Chondrocyte (in vitro differentiated cells): ENCODE measurements around the gene SLC25A1. TPM values are rescaled to one million over a fixed set of nuclear protein-coding genes. Genes with fewer than 3 reads are reported as not detected.

ENCODE experiments used
- DNase-seq: peaks from one replicate; pipeline ENCODE4 v3.0.0; 2021; ENCODE audit warnings: mixed read lengths, low spot score
- H3K27ac Mint-ChIP-seq: one replicate; pipeline ENCODE4 v1.8.0; 2021; ENCODE audit warnings: mild to moderate bottlenecking, moderate library complexity, mixed read lengths; ENCODE audit not compliant: unreplicated experiment
- H3K27me3 Mint-ChIP-seq: 2 replicates; pipeline ENCODE4 v1.8.0; 2021; ENCODE audit warnings: low read depth, mixed read lengths
- H3K36me3 Mint-ChIP-seq: 2 replicates; pipeline ENCODE4 v1.8.0; 2021; ENCODE audit warnings: low read depth, mixed read lengths
- H3K4me1 Mint-ChIP-seq: 2 replicates; pipeline ENCODE4 v1.8.0; 2021; ENCODE audit warnings: low read depth, mild to moderate bottlenecking, mixed read lengths
- H3K4me3 Mint-ChIP-seq: one replicate; pipeline ENCODE4 v1.8.0; 2021; ENCODE audit warnings: mild to moderate bottlenecking, moderate library complexity, mixed read lengths; ENCODE audit not compliant: unreplicated experiment
- H3K9me3 Mint-ChIP-seq: 2 replicates; pipeline ENCODE4 v1.8.0; 2021; ENCODE audit warnings: low read depth, mixed read lengths
- CTCF ChIP-seq: fragments of 200-600 bp; sonication (generic); IDR thresholded peaks from 2 replicates; pipeline ENCODE4 v1.5.0; 2021; ENCODE audit warnings: antibody characterized with exemption, mild to moderate bottlenecking, moderate library complexity
- total RNA-seq: library from RNA; stranded (reverse); gene quantifications from 3 replicates; pipeline ENCODE4 v1.2.1, GENCODE V29; 2021

SLC25A1 gene
- total RNA-seq, 1 donor from 2014 or later, result 107 TPM

- peaks cover 8% of the 10 kb centered on the region for H3K4me1 Mint-ChIP-seq
- H3K27me3 Mint-ChIP-seq, result no peaks in the 10 kb centered on the region
- peaks cover 7% of the 10 kb centered on the region for H3K36me3 Mint-ChIP-seq
- TF ChIP-seq CTCF, result no peak
- H3K4me3 Mint-ChIP-seq, result no peak overlapping the region
- H3K9me3 Mint-ChIP-seq, result no peaks in the 10 kb centered on the region
- DNase-seq, result no peak
- H3K27ac Mint-ChIP-seq, result no peak overlapping the region
Observed at GRCh38 chr22:19127329-19128008, 51.1 kb downstream of the SLC25A1 start.

- Mint-ChIP-seq H3K36me3 (peaks cover 1% of the 10 kb centered on the region), H3K27me3 (no peaks in the 10 kb centered on the region), H3K27ac (no peak overlapping the region), H3K4me3 (no peak overlapping the region), H3K9me3 (no peaks in the 10 kb centered on the region), H3K4me1 (peaks cover 9% of the 10 kb centered on the region)
- DNase-seq, result no peak
- TF ChIP-seq CTCF, result no peak
Observed at GRCh38 chr22:19126309-19127273, 51.9 kb downstream of the SLC25A1 start.

Other genes starting within 250 kb of the SLC25A1 start
- gene PRODH, start 242.4 kb downstream of the SLC25A1 start, total RNA-seq, result 3.5 to 5.9 TPM (median 5.6 TPM) in 3 replicates
- gene DGCR2, start 56.3 kb downstream of the SLC25A1 start, total RNA-seq, result 44.4 to 55.6 TPM (median 45.8 TPM) in 3 replicates
- gene TSSK2, start 47.4 kb downstream of the SLC25A1 start, total RNA-seq, result not detected in 3 replicates
- 17.8 to 18.3 TPM (median 18.3 TPM) in 3 replicates for gene ESS2, start 34.1 kb downstream of the SLC25A1 start, total RNA-seq
- gene GSC2, start 28.4 kb downstream of the SLC25A1 start, total RNA-seq, result not detected in 3 replicates
- gene CLTCL1, start 113.0 kb upstream of the SLC25A1 start, total RNA-seq, result 22.5 to 28.3 TPM (median 24.2 TPM) in 3 replicates